WTC11 (cell line): ENCODE results near the gene ALDH2. TPM values are rescaled to one million over a fixed set of nuclear protein-coding genes. Genes with fewer than 3 reads are reported as not detected.
A peak's percentile ranks its signal among the peaks of the same experiment; 100 is the strongest.

ENCODE experiments used
- ATAC-seq: fragments of 200-7000 bp; cut with Tn5 transposase; 2 replicates; pipeline ENCODE4 v1.10.0; 2021; ENCODE audit warnings: mild to moderate bottlenecking, moderate library complexity
- CTCF ChIA-PET: fragments of 300-600 bp; sonication (Branson Sonifier 250); formaldehyde crosslinking; loops from one replicate; lab custom pipeline; 2021; ENCODE audit warnings: antibody characterized with exemption; lab: Charles Lee
- POLR2A ChIA-PET: fragments of 350-600 bp; sonication (Branson Sonifier 250); formaldehyde crosslinking; loops from one replicate; lab custom pipeline; 2021; ENCODE audit warnings: antibody characterized with exemption; lab: Charles Lee
- DNase-seq: peaks from one replicate; pipeline ENCODE4 v3.0.0; 2021; ENCODE audit warnings: low spot score
- H3K27ac Mint-ChIP-seq: 2 replicates; pipeline ENCODE4 v1.8.0; 2021; ENCODE audit warnings: mixed read lengths
- H3K27me3 Mint-ChIP-seq: 2 replicates; pipeline ENCODE4 v1.8.0; 2021; ENCODE audit warnings: low read depth, mild to moderate bottlenecking, moderate library complexity, mixed read lengths
- H3K36me3 Mint-ChIP-seq: 2 replicates; pipeline ENCODE4 v1.8.0; 2021; ENCODE audit warnings: mixed read lengths
- H3K4me1 Mint-ChIP-seq: 2 replicates; pipeline ENCODE4 v1.8.0; 2022; ENCODE audit warnings: mixed read lengths
- H3K4me3 Mint-ChIP-seq: 2 replicates; pipeline ENCODE4 v1.8.0; 2021; ENCODE audit warnings: mild to moderate bottlenecking, moderate library complexity, mixed read lengths
- H3K9me3 Mint-ChIP-seq: 2 replicates; pipeline ENCODE4 v1.8.0; 2021; ENCODE audit warnings: mixed read lengths
- ATF1 ChIP-seq: sonication (generic); formaldehyde crosslinking; IDR thresholded peaks from 2 replicates; pipeline ENCODE4 v1.8.1; 2023; ENCODE audit warnings: mild to moderate bottlenecking, moderate library complexity, missing genetic modification reagents
- CBFB ChIP-seq: sonication (generic); formaldehyde crosslinking; IDR thresholded peaks from 2 replicates; pipeline ENCODE4 v1.8.1; 2022; ENCODE audit warnings: mild to moderate bottlenecking, low read depth, missing genetic modification reagents
- PRRX2 ChIP-seq: fragments of 250-450 bp; sonication (Bioruptor Pico); IDR thresholded peaks from 2 replicates; pipeline ENCODE4 v1.8.0; 2021; ENCODE audit warnings: mild to moderate bottlenecking
- SOX15 ChIP-seq: fragments of 250-450 bp; sonication (Bioruptor Pico); IDR thresholded peaks from 2 replicates; pipeline ENCODE4 v1.9.0; 2021; ENCODE audit warnings: mild to moderate bottlenecking
- TEAD4 ChIP-seq: sonication (generic); formaldehyde crosslinking; IDR thresholded peaks from 2 replicates; pipeline ENCODE4 v1.8.0; 2022; ENCODE audit warnings: mild to moderate bottlenecking, missing genetic modification reagents
- ZNF671 ChIP-seq: fragments of 250-450 bp; sonication (Bioruptor Pico); IDR thresholded peaks from 2 replicates; pipeline ENCODE4 v1.8.0; 2021; ENCODE audit warnings: mild to moderate bottlenecking
- total RNA-seq: library from RNA; stranded (reverse); gene quantifications from 3 replicates; pipeline ENCODE4 v1.2.3, GENCODE V29; 2021
- TF ChIP-seq, protein P1 (sequence below): sonication (generic); formaldehyde crosslinking; IDR thresholded peaks from 2 replicates; pipeline ENCODE4 v1.8.1; 2022; ENCODE audit warnings: low read depth, missing genetic modification reagents, borderline replicate concordance
- TF ChIP-seq, protein P2 (sequence below): fragments of 250-450 bp; sonication (Bioruptor Pico); IDR thresholded peaks from 2 replicates; pipeline ENCODE4 v1.9.0; 2021; ENCODE audit warnings: mild to moderate bottlenecking
- TF ChIP-seq, protein P3 (sequence below): fragments of 250-450 bp; sonication (Bioruptor Pico); IDR thresholded peaks from 2 replicates; pipeline ENCODE4 v2.1.2; 2022; ENCODE audit warnings: mild to moderate bottlenecking, moderate library complexity
- TF ChIP-seq, protein P4 (sequence below): fragments of 250-450 bp; sonication (Bioruptor Pico); IDR thresholded peaks from 2 replicates; pipeline ENCODE4 v1.8.0; 2021; ENCODE audit warnings: mild to moderate bottlenecking
- TF ChIP-seq, protein P5 (sequence below): sonication (generic); formaldehyde crosslinking; conservative IDR thresholded peaks from 2 replicates; pipeline ENCODE4 v1.8.1; 2022; ENCODE audit warnings: mild to moderate bottlenecking, missing genetic modification reagents
- TF ChIP-seq, protein P6 (sequence below): fragments of 250-450 bp; sonication (Bioruptor Pico); conservative IDR thresholded peaks from 2 replicates; pipeline ENCODE4 v1.9.0; 2021; ENCODE audit warnings: mild to moderate bottlenecking
- TF ChIP-seq, protein P7 (sequence below): fragments of 250-450 bp; sonication (Bioruptor Pico); IDR thresholded peaks from 2 replicates; pipeline ENCODE4 v1.9.0; 2021; ENCODE audit warnings: mild to moderate bottlenecking, borderline replicate concordance

Gene ALDH2
- total RNA-seq, 1 experiment from 2014 or later = 36.7 TPM

DNA sequence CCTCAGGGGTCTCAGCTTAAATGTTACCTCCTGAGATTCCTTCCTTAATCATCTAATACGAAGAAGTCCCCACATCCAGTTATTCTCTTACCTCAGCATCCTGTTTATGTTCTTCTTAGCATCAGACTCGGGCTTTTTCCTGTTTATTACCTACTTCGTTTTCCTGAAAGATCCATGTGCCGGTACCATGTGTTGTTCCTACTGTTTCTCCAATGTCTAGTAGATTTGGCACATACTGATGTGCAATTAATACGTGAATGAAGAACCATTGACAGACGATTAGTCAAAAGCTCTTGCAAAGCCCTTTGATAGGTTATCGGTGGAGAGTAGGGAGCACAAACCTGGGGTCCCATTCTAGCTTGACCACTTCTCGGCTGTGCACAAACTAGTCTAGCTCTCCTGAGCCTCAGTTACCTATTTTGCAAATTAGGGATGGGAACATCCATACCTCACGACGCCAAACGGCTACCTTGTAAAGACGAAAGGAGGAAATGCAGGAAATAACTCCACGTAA, 74.6 kb downstream of the ALDH2 start:
- ChIA-PET CTCF (interaction anchor here (0.5 to 1.5 kb wide), 4 partner anchors 28 to 389 kb away, joined by 3 to 6 read pairs (median 4); partner anchors contain the start of genes ERP29 and TMEM116), POLR2A (no interaction called here)
- peak overlapping the region; percentile 98 for H3K27ac Mint-ChIP-seq
- no peak for DNase-seq
- no peak for ATAC-seq
- H3K4me3 Mint-ChIP-seq = peak overlapping the region; percentile 97
- H3K36me3 Mint-ChIP-seq = peaks cover 29% of the 10 kb centered on the region
- H3K4me1 Mint-ChIP-seq = peaks cover 21% of the 10 kb centered on the region
- H3K27me3 Mint-ChIP-seq = no peaks in the 10 kb centered on the region
- peaks cover 3% of the 10 kb centered on the region; the same call in 1 of the 2 replicates for H3K9me3 Mint-ChIP-seq
- TF ChIP-seq TEAD4 (CRISPR knock-in tag) = no peak
- TF ChIP-seq ZNF671 (CRISPR knock-in tag) = no peak
- TF ChIP-seq PRRX2 (CRISPR knock-in tag) = no peak
- TF ChIP-seq, protein P1, sequence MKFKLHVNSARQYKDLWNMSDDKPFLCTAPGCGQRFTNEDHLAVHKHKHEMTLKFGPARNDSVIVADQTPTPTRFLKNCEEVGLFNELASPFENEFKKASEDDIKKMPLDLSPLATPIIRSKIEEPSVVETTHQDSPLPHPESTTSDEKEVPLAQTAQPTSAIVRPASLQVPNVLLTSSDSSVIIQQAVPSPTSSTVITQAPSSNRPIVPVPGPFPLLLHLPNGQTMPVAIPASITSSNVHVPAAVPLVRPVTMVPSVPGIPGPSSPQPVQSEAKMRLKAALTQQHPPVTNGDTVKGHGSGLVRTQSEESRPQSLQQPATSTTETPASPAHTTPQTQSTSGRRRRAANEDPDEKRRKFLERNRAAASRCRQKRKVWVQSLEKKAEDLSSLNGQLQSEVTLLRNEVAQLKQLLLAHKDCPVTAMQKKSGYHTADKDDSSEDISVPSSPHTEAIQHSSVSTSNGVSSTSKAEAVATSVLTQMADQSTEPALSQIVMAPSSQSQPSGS = no peak
- TF ChIP-seq, protein P2, sequence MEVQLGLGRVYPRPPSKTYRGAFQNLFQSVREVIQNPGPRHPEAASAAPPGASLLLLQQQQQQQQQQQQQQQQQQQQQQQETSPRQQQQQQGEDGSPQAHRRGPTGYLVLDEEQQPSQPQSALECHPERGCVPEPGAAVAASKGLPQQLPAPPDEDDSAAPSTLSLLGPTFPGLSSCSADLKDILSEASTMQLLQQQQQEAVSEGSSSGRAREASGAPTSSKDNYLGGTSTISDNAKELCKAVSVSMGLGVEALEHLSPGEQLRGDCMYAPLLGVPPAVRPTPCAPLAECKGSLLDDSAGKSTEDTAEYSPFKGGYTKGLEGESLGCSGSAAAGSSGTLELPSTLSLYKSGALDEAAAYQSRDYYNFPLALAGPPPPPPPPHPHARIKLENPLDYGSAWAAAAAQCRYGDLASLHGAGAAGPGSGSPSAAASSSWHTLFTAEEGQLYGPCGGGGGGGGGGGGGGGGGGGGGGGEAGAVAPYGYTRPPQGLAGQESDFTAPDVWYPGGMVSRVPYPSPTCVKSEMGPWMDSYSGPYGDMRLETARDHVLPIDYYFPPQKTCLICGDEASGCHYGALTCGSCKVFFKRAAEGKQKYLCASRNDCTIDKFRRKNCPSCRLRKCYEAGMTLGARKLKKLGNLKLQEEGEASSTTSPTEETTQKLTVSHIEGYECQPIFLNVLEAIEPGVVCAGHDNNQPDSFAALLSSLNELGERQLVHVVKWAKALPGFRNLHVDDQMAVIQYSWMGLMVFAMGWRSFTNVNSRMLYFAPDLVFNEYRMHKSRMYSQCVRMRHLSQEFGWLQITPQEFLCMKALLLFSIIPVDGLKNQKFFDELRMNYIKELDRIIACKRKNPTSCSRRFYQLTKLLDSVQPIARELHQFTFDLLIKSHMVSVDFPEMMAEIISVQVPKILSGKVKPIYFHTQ (CRISPR knock-in tag) = no peak
- TF ChIP-seq, protein P3, sequence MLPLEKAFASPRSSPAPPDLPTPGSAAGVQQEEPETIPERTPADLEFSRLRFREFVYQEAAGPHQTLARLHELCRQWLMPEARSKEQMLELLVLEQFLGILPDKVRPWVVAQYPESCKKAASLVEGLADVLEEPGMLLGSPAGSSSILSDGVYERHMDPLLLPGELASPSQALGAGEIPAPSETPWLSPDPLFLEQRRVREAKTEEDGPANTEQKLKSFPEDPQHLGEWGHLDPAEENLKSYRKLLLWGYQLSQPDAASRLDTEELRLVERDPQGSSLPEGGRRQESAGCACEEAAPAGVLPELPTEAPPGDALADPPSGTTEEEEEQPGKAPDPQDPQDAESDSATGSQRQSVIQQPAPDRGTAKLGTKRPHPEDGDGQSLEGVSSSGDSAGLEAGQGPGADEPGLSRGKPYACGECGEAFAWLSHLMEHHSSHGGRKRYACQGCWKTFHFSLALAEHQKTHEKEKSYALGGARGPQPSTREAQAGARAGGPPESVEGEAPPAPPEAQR = no peak
- no peak for TF ChIP-seq ATF1 (CRISPR knock-in tag)
- TF ChIP-seq, protein P4, sequence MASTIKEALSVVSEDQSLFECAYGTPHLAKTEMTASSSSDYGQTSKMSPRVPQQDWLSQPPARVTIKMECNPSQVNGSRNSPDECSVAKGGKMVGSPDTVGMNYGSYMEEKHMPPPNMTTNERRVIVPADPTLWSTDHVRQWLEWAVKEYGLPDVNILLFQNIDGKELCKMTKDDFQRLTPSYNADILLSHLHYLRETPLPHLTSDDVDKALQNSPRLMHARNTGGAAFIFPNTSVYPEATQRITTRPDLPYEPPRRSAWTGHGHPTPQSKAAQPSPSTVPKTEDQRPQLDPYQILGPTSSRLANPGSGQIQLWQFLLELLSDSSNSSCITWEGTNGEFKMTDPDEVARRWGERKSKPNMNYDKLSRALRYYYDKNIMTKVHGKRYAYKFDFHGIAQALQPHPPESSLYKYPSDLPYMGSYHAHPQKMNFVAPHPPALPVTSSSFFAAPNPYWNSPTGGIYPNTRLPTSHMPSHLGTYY (CRISPR knock-in tag) = no peak
- TF ChIP-seq, protein P5, sequence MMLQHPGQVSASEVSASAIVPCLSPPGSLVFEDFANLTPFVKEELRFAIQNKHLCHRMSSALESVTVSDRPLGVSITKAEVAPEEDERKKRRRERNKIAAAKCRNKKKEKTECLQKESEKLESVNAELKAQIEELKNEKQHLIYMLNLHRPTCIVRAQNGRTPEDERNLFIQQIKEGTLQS (CRISPR knock-in tag) = no peak
- TF ChIP-seq CBFB (CRISPR knock-in tag) = no peak
- TF ChIP-seq, protein P6, sequence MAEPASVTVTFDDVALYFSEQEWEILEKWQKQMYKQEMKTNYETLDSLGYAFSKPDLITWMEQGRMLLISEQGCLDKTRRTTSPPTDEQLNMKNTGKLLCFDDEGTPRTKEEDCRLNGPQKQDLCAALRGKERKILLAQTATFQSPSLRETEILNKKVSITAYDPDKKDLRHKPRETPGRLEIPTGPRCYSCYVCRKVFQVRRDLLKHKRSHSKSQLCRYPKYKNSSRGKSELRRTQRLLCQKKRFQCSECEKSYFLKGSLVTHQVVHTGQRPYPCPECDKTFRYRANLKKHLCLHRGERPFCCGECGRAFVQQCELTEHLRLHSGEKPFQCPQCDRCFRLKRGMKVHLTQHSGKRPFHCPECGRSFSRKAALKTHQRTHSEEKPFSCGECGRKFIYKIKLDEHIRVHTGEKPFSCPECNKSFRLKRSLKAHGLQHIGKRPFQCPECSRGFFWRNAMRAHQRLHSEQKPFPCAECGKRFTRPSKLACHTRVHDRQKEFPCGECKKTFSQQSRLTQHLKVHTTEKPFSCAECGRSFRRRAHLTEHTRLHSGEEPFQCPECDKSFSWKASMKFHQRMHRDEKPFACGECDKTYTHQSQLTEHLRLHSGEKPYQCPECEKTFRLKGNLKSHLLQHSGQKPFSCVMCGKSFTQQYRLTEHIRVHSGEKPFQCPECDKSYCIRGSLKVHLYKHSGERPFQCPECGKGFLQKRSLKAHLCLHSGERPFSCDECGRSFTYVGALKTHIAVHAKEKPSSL (CRISPR knock-in tag) = no peak
- TF ChIP-seq SOX15 (CRISPR knock-in tag) = no peak
- TF ChIP-seq, protein P7, sequence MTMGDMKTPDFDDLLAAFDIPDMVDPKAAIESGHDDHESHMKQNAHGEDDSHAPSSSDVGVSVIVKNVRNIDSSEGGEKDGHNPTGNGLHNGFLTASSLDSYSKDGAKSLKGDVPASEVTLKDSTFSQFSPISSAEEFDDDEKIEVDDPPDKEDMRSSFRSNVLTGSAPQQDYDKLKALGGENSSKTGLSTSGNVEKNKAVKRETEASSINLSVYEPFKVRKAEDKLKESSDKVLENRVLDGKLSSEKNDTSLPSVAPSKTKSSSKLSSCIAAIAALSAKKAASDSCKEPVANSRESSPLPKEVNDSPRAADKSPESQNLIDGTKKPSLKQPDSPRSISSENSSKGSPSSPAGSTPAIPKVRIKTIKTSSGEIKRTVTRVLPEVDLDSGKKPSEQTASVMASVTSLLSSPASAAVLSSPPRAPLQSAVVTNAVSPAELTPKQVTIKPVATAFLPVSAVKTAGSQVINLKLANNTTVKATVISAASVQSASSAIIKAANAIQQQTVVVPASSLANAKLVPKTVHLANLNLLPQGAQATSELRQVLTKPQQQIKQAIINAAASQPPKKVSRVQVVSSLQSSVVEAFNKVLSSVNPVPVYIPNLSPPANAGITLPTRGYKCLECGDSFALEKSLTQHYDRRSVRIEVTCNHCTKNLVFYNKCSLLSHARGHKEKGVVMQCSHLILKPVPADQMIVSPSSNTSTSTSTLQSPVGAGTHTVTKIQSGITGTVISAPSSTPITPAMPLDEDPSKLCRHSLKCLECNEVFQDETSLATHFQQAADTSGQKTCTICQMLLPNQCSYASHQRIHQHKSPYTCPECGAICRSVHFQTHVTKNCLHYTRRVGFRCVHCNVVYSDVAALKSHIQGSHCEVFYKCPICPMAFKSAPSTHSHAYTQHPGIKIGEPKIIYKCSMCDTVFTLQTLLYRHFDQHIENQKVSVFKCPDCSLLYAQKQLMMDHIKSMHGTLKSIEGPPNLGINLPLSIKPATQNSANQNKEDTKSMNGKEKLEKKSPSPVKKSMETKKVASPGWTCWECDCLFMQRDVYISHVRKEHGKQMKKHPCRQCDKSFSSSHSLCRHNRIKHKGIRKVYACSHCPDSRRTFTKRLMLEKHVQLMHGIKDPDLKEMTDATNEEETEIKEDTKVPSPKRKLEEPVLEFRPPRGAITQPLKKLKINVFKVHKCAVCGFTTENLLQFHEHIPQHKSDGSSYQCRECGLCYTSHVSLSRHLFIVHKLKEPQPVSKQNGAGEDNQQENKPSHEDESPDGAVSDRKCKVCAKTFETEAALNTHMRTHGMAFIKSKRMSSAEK (CRISPR knock-in tag) = no peak
